GOT3 (cell line): ENCODE results near the gene CABP1.

Source experiments
- DNase-seq: peaks from one replicate; lab custom pipeline; 2025; ENCODE audit warnings: mixed read lengths; lab: John Stamatoyannopoulos, UW

Gene CABP1

DNA sequence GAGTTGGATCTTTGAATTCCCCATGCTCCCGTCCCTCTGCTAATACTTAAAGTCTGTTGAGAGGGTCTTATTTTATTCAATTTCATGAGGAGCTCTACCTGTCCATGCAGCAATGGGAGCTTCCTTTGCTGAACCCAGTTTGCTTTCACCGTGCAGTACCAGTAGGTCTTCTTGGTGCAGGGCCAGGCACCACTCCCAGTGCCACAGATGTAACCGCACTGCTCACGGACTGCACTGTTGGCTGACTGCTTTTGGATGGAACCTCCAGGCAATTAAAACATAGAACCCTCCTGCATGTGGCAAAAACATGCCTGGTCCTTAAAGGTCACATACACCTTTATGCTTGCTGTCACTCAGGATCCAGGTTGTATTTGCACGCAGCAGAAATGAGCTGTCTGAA lies 9.3 kb upstream of the CABP1 start:
- DNase-seq, result no peak

DNA sequence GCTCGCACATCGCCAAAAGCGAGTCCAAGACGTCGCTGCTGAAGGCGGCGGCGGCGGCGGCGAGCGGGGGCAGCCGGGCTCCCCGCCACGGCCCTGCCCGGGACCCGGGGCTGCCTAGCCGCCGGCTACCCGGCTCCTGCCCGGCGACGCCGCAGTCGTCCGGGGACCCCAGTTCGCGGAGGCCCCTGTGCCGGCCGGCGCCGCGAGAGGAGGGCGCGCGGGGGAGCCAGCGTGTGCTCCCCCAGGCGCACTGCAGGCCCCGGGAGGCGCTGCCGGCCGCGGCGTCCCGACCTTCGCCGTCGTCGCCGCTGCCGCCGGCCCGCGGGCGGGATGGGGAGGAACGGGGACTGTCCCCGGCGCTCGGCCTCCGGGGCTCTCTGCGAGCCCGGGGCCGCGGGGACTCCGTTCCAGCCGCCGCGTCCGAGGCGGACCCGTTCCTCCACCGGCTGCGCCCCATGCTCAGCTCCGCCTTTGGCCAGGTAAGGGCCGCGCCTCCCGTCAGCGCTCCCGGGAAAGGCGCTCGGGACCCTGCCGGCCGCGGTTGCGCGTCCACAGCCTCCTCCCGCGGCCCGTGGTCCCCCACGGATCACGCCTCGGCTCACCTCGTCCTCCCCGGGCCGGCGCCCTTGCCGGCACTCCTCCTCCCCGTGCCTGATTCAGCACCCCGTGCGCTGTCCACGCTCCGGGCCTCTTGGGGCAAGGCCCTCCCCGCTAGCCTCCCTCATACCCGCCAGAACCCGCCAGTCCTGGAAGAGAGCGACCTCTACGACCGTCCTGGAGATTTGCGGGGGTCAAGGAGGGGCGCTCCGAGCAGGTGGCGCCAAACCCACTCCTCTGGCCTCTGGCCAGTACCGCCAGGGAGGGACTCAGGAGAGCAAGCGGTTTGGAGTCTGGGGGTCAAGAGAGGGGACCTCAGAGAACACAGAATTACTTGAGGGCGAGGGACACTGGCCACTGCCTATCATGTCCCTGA lies 721 bp downstream of the CABP1 start:
- no peak for DNase-seq

DNA sequence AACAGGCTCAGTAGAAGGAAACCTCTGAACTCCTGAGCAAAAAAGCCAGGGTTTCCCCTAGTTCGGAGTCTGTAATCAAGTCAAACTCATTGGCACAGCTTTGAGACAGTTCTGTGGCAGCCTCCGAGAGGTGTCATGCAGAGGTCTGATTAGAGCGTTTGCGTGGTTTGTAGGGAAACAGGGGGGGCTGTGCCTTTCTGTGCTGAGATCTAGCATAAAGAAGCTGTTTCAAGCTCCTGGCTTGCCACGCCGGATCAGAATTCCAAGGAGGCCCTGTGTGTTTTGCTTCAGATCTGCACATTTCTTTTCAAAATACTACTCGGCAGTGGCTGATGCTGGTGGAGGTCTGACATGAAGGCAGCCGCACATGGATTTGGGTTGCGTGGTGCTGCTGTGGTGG lies 1.7 kb downstream of the CABP1 start:
- DNase-seq, result no peak

DNA sequence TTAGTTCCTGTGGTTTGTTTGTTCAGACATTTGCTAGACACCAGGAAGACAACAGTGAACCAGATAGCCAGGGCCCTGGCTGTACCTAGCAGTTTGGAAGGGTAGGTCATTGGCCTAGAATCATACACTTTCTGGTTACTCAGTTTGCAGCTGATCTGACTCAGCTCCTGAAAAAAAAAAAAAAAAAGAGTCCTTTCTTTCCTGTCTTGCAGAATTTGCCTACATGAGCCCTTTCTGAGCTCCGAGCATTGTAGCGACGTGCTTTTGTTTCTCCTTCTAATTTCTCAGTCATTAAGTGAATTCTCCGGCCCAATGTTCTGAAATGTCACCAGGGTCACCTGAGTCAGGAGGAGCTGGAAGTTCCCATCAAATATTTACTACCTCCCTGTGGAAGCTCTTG lies 2.4 kb downstream of the CABP1 start:
- no peak for DNase-seq

DNA sequence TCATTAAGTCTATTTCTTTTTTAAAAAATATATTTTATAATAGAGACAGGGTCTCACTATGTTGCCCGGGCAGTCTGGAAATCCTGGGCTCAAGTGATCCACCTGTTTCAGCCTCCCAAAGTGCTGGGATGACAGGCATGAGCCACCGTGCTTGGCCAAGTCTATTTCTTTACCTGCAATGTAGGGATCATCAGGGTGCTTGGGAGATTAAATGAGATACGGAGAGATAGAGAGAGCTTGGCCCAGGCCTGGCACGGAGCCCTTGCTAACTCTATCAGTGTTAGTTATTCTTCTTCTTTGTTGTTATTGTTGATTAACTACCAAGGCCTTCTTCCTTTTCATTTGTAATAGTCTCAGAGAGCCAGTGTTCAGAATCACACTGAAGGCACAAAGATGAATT lies 3.1 kb downstream of the CABP1 start:
- DNase-seq, result no peak

DNA sequence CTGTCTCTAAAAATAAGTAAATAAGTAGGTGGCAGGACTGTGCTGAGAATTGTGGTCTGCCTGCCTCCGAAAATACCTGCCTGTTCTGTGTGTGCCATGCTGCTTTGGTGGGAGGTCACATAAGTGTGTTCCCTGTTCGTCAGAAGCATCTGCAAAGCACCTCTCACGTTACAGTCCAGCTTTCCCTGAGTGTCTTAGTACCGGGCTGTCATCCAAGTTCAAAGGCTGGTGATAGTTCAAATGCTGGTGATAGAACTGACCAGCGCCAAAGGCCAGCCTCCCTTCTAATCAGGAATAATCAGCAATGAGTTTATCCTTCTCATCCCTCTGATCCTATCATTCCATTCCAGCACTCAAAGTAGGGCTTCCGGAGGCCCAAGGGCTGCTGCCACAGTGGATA lies 5.6 kb downstream of the CABP1 start:
- DNase-seq, result no peak

DNA sequence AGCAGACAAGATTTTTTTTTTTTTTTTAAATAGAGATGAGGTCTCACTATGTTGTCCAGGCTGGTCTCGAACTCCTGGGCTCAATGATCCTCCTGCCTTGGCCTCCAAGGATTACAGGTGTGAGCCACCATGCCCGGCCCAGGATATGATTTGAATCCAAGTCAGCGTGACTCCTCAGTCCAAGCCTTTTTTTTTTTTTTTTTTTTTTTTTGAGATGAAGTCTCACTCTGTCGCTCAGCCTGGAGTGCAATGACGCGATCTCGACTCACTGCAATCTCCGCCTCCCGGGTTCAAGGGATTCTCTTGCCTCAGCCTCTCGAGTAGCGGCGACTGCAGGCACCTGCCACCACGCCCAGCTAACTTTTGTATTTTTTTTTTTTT lies 6.9 kb downstream of the CABP1 start:
- no peak for DNase-seq

DNA sequence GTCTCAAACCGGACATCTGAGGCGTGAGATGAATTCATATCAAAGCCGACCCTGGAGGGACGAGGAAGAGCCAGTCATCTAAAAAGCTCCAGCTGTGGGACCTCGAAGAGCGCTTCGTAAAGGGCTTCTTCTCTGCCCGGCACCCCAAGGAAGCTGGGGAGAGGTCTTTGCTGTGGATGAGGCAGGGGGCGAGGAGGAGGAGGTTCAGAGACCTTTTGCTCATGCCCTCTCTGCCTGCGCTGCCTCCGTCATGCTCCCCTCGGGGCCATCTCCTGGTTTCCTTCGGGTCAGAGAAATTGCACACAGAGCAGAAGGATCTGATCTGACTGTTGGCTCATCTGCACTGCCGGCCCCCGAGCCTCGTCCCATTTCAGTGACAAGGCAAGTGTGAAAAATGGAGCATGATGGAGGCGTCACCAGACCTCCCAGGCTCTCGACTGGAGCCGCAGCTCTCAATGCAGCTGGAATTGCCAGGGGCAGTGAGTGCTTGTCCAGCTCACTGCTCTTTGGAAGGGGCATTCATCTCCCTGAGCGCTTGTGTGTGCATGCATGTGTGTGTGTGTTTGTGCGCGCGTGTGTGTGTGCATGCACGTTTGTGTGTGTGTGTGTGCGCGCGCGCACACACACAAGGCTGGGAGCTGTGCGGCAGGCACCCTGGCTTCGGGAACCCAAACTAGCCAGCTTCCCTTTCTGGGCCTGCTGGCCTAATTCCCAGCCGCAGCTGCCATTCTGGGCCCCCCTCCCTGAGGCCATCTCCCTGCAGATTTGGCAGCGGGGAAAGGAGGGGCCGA lies 9.2 kb downstream of the CABP1 start:
- no peak for DNase-seq

DNA sequence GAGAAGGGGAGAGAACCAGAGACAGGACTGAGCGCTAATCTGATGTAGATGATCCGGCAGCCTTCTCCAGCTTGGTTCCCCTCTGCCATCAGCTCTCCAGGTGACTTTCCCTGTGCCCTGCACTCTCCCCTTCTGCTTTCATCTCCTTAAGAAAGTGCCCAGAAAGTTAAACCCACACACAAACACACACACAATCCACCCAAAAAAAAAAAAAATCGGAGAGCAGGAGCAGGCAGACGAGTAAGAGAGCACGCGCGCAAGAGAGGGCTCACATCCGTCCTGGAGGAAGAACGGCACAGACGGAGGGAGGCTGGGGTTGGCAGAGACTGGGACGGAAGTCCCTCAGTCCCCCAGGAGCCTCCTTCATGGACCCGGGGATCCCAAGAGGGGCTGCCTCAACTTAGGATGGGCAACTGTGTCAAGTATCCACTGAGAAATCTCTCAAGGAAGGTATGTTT lies 9.8 kb downstream of the CABP1 start:
- DNase-seq, result no peak

DNA sequence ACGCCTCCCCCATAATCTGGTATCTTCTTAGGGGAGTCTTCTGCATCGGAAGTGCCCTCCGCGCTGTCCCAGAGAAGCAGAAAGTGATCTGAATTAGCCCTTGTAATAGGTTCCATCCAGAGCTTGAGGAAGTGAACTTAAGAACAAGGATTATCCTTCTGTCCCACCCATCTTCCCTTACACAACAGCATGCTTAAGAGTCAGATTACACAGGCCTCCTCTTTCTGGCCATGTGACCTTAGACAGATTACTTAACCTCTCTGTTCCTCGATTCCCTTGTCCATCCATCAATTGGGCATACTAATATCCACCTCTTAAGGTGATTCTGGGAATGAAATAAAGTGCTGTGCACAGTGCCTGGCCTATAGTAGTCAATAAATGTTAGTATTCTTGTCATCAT lies 11.4 kb downstream of the CABP1 start:
- no peak for DNase-seq

DNA sequence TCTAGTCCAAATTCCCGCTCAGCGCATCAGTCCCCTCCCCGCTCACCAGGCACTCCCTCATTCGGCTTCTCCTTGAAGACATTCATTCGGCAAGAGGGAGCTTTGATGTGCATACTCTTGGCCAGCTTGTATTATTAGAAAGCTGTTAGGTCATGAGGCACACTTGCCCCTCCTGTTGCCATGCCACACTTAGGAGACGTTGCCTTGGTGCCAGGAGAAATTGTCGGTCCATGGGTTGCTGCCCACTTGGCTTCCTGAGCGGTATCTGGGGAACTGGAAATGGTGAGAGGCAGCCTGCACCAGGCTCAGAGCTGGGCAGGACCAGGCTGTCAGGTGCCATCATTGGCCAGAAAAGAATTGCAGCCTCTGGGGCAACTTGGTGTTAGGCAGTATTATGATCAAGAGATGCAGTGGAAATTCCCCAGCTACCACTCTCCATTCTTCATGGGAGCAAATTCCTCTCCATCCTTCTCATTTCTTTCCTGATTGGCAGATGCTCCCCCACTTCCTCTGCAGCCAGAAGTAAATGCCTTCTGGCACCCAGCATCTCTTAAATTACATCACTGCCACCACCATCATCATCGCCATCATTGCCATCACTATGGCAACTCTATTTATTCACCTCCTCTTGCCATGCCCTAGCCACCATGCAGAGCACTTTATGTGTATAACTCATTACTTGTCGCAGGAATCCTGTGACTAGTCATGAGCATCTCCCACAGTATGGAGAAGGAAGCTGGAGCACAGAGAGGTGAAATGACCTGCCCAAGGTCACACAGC lies 12.4 kb downstream of the CABP1 start:
- DNase-seq, result no peak

DNA sequence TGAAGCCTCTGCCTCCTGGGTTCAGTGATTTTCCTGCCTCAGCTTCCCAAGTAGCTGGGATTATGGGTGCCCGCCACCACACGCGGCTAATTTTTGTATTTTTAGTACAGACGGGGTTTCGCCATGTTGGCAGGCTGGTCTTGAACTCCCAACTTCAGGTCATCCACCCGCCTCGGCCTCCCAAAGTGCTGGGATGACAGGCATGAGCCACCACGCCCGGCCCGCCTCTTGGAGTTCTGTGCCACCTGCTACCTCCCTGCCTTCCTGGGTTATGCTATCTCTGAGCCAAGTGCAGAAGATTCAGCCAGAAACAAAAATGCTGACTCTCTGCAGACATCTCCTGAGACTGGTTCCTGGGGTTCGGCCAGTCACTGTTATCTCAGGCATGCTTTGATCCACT lies 13.2 kb downstream of the CABP1 start:
- no peak for DNase-seq

DNA sequence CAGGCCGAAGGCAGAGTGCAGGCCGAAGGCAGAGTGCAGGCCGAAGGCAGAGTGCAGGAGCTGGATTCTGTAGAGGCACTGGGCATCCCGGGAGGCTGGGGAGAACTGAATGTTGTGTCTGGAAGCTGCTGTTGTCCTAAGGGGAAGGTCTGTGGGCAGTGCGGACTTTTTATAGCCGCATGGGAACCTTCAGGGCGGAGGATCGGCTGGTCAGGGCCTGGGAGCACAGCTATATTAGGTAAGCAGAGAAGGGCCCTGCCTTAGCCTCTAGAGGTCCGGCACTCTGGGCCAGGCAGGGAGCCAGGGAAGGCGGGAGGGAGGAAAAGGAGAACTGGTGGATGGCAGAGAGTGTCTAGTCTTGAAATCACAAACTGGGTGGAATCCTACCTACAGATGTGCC lies 14.2 kb downstream of the CABP1 start:
- no peak for DNase-seq

DNA sequence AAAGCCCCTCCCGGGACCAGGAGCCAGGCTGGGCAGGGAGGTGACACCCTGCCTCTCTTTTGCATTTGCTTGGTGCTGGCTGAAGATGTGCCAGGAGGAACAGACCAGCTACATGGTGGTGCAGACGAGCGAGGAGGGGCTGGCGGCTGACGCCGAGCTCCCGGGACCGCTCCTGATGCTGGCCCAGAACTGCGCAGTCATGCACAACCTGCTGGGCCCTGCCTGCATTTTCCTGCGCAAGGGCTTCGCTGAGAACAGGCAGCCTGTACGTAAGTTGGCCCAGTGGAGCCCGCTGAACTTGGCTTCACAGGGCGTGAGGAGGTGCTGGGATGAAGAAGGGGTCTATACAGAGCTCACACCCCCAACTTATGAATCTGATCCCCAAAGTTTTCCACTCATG lies 15.6 kb downstream of the CABP1 start:
- no peak for DNase-seq

DNA sequence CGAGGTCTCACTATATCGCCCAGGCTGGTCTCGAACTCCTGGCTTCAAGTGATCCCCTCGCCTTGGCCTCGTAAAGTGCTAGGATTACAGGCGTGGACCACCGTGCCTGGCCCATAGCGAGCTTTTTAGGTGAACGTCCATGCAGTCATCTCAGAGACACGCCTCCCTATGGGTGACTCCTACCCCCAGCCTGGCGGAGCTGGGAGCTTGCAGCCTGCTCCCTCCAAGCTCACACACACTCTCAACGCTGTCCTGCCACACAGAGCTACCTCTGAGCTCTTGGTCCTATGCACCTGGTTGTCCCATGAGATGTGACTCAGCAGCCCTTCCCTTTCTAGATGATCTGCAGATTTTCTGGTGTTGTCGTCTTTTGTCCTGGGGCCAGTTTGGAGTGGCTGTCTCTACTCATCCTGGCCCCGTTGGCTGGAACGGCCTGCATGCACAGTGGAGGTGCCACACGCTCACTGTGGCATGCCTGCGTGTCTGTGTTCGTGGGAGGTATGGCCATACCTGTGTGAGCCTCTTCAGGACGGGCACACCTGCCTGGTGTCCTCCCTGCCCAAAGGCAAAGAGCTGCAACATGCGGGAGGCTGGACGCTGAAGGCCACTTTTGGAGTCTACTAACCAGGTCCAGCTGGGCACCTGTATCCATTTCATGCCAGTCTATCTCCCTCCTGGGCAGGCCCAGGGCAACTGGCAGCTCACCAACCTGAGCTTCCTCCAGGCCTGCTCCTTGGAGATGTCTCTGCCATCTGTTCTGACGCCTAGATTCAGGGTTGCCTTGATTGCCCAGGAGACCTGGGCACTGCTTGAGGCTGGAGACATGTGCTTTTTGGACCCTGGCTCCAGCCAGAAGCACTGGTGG lies 18.1 kb downstream of the CABP1 start:
- DNase-seq, result no peak

DNA sequence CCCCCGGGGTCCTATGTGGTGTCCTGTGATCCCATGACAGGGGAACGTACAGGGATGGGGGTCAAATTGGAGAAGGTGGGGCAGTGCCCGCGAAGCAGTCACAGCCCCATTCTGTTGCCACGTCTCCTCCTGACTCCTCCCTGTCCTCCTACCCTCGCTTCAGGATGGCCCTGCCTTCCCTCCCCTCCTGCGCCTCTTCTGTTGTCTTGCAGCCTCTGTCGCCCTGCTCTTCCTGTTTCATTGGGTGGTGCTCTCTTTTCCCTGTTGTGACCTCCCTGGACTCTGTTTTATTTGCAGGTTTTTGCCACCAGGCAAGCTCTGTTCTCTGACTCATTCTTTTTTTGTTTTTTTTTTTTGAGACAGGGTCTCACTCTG lies 18.7 kb downstream of the CABP1 start:
- no peak for DNase-seq

DNA sequence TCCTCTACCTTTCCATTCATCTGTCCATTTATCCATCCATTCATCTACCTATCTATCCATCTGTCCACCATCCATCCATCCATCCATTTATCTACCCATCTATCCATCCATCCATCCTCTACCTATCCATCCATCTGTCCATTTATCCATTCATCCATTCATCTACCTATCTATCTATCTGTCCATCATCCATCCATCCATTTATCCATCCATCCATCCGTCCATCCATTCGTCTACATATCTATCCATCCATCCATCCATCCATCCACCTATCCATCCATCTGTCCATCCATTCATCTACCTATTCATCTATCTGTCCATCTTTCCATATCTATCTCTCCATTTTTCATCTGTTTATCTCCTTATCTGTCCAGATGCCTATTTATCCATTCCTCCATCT lies 21.0 kb downstream of the CABP1 start:
- no peak for DNase-seq

DNA sequence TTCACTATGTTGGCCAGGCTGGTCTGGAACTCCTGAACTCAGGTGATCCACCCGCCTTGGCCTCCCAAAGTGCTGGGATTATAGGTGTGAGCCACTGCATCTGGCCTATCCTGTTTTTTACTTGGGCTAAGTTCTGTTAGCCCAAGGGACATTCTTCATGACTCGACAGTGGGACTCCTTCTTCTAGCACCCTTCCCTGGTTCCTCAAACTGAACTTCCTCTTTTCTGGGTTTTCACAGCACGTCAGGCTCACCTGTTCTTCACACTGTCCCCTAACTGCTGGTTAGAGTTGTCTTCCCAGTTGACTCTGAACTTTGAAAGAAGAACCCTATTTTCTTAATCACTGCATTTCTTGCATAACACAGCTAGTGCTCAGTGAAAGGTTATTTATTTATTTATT lies 22.5 kb downstream of the CABP1 start:
- DNase-seq, result no peak

DNA sequence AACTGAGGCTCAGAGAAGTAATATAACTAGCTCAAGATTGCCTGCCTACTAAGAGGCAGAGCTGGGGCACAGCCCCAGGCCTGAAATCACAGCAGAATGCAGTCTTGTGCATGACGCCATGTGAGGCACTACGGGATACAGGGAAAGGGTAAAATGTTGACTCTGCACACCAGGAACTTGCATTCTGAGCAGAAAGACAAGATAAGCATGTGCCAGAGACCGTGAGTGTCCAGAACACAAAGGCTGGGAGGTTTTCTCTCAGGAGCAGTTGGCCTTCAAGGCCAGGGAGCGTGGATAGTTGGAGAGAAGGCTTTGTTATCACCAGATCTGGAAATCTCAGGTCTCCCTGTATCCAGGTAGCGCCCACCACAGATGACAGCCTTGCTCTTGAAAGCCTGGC lies 23.3 kb downstream of the CABP1 start:
- no peak for DNase-seq

DNA sequence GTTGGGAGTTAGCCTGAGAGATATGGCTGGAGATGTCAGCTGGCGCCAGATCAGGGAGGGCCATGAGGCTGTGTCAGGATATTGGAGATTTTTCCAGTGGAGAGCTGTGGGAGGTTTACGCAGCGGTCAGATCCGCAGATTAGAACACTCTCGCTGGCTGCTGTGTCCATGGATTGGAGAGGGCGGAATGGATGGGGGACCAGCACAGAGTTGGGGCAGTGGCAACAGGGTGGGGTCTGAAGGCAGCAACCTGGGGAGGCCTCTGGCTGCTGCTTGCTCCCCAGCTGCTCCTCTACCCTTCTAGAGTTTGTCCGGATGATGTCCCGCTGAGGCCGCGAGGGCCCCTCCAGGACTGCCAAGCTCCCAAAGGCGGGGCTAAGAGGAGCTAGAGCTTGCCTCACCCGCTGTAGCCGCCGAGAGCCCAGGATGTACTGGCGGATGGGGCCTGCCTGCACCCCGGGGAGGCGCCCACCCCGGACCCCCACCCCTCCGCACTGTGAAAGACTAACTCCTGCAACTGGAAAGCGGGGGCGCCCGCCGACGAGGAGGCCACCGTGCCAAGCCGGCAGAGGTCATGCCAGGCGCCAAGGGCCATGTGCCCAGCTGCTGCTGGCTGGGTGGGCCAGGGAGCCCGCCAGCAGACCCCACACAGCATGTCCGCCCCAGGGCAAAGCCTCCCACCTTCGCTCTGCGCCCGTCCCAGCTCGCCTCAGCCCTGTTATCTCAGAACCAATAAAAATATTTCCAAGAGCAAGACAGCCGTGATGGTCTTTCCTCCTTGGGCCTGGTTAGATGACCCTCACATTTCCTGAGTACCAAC lies 26.4 kb downstream of the CABP1 start:
- no peak for DNase-seq
